G401.6 (cell line): ENCODE measurements around the gene ELP5.

Experiments used
- FAIRE-seq: peaks from 2 replicates; lab custom pipeline; 2012; peaks lifted over from hg19 to GRCh38; lab: Jason Lieb, UNC

The ELP5 gene

GRCh38 chr17:7252176-7253043 lies at the start of gene ELP5:
TSS of gene ELP5 (plus strand) at chr17:7252215. CDS start at chr17:7252551, 336 bp downstream.
- no peak for FAIRE-seq

GRCh38 chr17:7203391-7203790 lies 48.6 kb upstream of the ELP5 start:
- FAIRE-seq = no peak

- no peak for FAIRE-seq
Measured at GRCh38 chr17:7204336-7204735, 47.7 kb upstream of the ELP5 start.

GRCh38 chr17:7204828-7205461 lies 47.1 kb upstream of the ELP5 start:
- FAIRE-seq = no peak

DNA sequence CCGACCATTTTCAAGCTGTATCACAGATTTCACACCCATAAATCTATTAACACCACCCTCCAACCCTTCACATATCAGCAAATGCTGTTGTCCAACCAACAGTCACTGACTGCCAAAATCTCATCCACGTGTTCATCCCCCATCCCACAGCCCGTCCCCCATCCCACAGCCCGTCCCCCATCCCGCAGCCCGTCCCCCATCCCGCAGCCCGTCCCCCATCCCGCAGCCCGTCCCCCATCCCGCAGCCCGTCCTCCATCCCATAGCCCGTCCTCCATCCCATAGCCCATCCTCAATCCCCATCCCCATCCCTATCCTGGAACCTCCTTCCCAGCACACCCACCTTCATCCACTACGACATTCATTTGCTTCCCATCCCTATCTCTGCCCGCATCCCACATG lies 46.5 kb upstream of the ELP5 start:
- no peak for FAIRE-seq

GRCh38 chr17:7207120-7208001 lies 44.7 kb upstream of the ELP5 start:
- FAIRE-seq = no peak

- no peak for FAIRE-seq
Measured at GRCh38 chr17:7208027-7208571, 43.9 kb upstream of the ELP5 start.

DNA sequence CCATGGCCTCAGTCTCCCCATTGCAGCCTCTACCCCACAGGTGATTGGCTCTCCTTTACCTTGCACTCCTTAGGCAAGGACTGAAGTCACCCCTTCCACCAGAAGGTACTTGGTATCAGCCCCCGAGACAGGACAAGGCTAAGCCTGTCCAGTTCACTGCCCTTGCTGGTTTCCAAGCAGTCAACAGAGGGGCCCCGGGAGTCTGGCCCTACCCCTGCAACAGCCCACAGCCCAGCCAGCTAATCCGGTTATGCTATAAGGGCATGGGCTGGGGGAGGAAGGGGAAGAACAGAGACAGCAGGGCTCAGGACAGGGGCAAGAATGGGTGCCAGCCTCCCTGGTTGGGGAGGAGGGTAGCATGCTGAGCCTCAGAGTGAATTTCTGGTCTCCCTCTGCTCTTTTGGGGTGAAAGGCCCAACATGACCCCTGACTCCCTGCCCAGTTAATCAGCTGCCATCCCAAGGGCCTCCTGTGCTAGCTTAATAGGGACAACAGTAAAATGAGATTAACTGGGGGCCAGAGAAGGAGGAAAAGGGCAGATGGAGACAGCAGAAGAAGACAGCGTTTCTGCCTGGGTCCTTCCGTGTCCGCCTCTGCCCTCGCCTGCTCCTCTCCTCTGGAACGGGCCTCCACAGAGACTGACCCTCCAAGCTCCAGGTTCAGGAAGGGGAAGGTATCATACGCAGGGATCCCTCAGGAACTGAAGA lies 43.1 kb upstream of the ELP5 start:
- no peak for FAIRE-seq

DNA sequence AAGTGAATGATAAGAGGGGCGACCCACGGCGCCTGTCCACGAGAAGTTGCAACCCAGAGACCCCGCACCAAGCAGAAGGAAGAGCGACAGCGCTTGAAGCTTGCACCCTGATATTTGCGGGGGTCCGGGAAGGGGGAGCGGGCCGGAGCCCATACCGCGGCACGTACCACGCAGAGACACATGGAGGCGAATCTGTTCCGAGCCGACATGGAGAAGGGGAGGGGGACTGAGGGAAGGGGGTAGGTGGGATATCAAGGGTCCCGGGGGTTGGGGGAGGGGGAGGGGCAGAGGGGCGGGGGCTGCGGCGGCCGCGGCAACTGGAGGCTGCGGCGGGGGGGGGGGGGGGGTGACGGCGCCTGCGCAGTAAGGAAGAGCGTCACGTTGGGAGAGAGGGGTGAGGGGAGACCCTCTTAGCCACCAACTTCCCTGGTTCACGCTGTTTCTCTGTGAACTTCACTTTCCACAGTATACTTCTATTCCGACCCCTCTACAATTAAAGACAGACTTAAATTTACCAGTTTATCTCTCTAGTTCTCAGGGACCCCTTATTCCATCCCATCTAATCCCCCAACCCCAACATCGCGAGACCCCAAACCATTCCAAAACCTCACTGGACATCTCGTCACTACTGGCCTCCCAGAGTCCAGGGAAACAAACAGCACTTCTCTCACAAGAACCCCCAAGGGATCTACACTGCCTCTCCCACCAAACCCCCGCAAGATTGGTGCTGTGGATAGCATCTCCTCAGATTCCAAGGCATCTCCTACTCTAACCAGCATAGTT lies 40.3 kb upstream of the ELP5 start:
- FAIRE-seq = no peak

DNA sequence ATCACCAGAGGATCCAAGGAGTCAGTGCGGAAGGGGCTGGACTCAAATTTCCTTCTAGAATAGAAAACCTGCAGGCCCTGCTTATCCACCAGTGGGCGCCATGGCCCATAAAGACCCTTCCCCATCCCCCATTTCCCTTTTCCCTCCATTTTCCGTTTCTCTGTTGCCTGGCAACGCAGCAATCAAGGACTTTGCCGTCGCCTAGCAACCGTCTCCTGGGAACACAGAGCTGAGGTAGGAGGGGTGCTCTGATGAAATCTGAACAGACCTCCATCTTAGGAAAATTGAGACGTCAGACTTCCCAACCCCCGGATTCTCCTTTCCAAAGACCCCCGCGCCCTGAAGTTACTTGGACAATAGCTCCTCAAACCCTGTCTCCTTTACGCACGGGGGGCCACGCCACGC lies 38.1 kb upstream of the ELP5 start:
- peak; percentile 13 for FAIRE-seq

DNA sequence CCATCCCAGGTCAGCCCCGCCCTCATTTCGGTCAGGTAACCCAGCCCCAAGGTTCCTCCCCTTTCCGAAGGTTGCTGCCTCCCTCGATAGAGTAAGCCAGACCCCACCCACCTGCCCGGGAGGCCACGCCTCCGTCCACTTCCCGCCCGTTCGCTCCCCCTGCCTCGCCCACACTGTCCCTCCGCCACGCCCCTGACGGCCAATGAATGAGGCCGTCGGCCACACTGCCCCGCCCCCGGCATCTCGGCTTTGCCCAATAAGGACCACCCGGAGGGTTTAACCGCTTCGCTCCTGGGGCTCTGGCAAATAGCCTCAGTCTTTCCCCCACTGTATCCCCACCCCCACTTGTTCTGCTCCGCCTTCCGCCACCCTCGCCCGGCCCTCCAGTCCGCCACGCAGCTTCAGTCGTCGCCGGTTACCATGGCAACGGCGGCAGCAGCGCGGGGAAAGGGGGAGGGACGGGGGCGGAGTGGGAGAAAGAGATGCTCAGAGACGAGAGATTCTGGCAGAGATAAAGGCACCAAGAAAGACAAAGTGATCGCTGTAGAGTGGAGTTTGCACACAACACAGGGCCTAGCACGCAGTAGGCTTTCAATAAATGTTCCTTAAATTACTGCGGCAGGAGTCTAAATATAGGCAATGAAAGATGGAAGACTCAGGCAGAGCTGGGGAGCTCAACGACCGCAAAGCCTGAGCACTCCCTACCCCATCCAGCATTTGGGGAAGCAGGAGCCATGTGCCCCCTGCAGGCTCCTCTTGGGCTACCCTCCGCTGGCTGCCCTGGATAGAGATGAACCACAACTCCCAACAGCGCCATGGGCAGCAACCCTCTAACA lies 37.5 kb upstream of the ELP5 start:
- FAIRE-seq = peak; percentile 99

DNA sequence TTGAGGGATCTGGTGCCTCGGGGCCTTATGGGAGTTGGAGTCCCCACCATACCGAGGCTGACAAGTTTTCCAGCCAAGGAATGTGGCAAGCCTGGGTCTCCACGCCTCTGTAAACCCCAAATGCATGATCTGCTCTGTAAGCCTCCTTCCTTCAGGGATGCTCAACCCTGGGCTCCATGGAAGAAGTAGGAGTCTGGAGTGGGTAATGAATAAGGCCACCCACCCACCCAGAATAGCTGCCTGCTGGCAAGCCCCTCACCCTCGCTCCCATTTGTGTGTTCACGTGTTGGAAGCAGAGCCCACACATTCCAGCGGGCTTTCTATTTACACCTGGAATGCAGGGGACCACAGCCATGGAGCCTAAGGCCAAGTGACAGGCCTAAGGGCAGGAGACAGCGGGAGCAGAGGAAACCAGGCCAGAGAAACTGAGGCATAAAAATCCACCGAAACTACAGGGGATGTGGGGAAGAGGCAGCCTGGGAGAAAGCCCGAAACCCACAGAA lies 36.8 kb upstream of the ELP5 start:
- FAIRE-seq = no peak

DNA sequence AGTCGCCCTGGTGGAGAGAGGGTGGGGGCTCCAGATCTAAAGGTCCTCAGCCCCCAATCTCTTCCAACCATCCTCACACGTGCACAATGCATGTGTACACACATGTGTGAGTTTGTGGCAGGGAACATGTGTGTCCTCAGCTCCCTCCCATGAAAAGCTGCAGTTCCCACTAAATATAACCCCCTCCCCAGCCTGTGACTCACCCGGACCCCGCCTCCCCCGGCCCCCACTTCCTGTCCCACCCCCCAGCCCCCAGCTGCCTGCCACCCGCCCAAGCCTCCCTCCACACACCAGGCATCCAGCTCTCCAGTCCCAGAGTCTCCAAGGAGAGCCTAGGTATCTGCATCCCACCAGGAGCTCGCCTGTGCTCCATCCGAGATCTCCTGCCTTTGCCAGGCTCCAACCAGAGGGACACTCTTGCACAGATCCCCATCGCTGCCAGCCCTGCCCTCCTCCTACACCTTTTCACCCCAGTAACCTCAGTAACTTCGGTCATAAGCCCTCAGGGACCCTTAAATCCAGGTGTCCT lies 36.3 kb upstream of the ELP5 start:
- FAIRE-seq = no peak

- no peak for FAIRE-seq
Measured at GRCh38 chr17:7216242-7217112, 35.5 kb upstream of the ELP5 start.

DNA sequence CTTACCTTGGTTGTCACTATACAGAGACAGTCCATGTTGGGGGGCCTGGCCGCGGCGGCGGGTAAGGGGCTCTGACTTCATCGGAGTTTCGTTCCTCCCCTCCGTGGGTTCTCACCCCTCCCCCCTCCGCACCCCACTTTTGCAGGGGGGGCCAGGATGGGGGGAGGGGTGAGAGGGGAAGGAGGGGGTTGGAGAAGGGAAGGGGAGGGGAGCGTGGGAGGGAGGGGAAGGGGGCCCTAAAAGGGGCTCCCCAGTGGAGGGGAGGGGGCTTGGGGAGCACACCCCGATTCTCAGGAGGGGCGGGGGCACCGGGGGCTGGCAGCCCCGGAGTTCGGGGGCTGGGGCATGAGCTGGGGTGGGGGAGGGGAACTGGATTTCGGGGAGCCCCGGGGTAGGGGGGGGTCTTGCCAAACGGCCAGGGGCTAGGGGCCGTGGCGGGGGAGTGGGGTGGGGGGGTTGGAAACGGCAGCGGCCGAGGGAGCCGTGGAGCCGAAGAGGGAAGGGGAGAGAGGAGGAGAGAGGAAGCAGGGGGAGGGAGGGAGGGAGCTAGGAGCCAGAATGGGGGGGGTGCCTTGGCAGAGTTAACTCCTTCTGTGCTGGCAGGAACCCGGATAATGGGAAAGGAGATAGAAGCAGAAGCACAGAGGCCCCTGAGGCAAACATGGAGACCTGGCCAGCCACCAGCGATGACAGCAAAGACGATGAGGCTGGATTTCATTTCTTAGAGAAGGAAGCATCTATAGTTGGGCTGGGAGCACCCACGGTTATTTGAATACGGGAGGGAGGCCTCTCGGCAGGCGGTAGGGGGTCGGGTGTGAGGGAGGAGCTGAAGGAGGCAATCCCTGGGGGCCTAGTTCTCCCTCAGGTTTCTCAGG lies 34.7 kb upstream of the ELP5 start:
- peak; percentile 8 for FAIRE-seq

DNA sequence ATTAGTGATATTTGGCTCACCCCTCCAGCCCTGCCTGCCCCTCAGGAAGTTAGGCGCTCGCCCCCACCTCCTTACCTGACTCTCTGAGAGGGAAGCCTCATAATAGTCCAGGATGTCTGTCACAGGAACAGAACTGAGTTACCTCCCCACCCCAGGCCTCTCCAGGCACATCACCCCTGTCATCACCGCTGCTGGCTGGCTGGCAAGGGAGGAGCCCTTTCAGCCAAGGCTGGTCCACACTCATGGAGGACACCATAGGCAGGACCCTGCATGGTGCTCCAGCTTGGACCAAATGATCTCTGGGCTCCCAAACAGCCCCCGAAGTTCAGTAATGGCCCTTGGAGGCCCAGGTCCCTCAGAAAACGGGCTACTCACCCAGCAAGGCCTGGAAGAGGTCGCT lies 33.8 kb upstream of the ELP5 start:
- FAIRE-seq = no peak

- no peak for FAIRE-seq
Measured at GRCh38 chr17:7218758-7219157, 33.3 kb upstream of the ELP5 start.
